ENCODE results near the gene FUNDC1.

The FUNDC1 gene

GRCh38 chrX:44544036-44544435 lies 1.4 kb upstream of the FUNDC1 start:
- DNase-seq = no peak
- Histone ChIP-seq H3K27me3 (replicated peaks; ENCODE audit: control insufficient read depth, insufficient read depth, low read length, poor library complexity, severe bottlenecking) (no peaks in the 10 kb centered on the region), H3K36me3 (ENCODE audit: control insufficient read depth, insufficient read depth, low read length) (no peaks in the 10 kb centered on the region), H3K4me3 (ENCODE audit: insufficient read depth, low read depth, low read length, poor library complexity, severe bottlenecking) (no peak overlapping the region), H3K4me1 (ENCODE audit: control insufficient read depth, insufficient read depth, low read length, poor library complexity, severe bottlenecking) (peaks cover 7% of the 10 kb centered on the region), H3K9me3 (ENCODE audit: control insufficient read depth, low read length) (no peaks in the 10 kb centered on the region), H3K27ac (ENCODE audit: insufficient read depth, low read length, poor library complexity, severe bottlenecking) (no peak overlapping the region)

- Histone ChIP-seq H3K27me3 (replicated peaks; ENCODE audit: control insufficient read depth, insufficient read depth, low read length, poor library complexity, severe bottlenecking) (no peaks in the 10 kb centered on the region), H3K4me3 (ENCODE audit: insufficient read depth, low read depth, low read length, poor library complexity, severe bottlenecking) (no peak overlapping the region), H3K27ac (ENCODE audit: insufficient read depth, low read length, poor library complexity, severe bottlenecking) (no peak overlapping the region), H3K9me3 (ENCODE audit: control insufficient read depth, low read length) (no peaks in the 10 kb centered on the region), H3K36me3 (ENCODE audit: control insufficient read depth, insufficient read depth, low read length) (no peaks in the 10 kb centered on the region), H3K4me1 (ENCODE audit: control insufficient read depth, insufficient read depth, low read length, poor library complexity, severe bottlenecking) (peaks cover 3% of the 10 kb centered on the region)
- DNase-seq = no peak
These were observed 6.5 kb downstream of the FUNDC1 start for GRCh38 chrX:44536198-44536597.

DNA sequence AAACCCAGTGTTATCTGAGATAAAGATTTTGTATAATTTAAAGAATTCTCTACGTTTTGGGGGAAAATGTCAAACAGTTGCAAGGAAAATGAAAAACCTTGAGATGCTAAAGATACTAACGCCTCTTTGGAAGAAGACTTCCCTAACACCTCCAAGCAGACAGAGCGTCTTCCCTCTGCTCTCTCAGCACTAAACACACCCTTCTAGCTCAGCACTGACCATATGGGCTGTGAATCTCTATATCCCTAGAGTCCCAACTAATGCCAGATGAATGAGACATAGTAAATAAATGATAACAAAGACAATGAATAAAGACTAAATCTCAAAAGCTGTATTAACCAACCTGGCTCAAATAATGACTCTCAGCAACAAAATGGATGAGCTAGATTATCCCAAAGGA lies 13.3 kb downstream of the FUNDC1 start:
- no peaks in the 10 kb centered on the region for H3K4me1 ChIP-seq (ENCODE audit: control insufficient read depth, insufficient read depth, low read length, poor library complexity, severe bottlenecking)
- DNase-seq = no peak

GRCh38 chrX:44514272-44514671 lies 28.4 kb downstream of the FUNDC1 start:
- no peak overlapping the region for H3K27ac ChIP-seq (ENCODE audit: insufficient read depth, low read length, poor library complexity, severe bottlenecking)
- no peaks in the 10 kb centered on the region for H3K36me3 ChIP-seq (ENCODE audit: control insufficient read depth, insufficient read depth, low read length)
- no peak for DNase-seq
- H3K4me3 ChIP-seq (ENCODE audit: insufficient read depth, low read depth, low read length, poor library complexity, severe bottlenecking) = no peak overlapping the region
- no peaks in the 10 kb centered on the region for H3K9me3 ChIP-seq (ENCODE audit: control insufficient read depth, low read length)
- no peaks in the 10 kb centered on the region for H3K4me1 ChIP-seq (ENCODE audit: control insufficient read depth, insufficient read depth, low read length, poor library complexity, severe bottlenecking)
- H3K27me3 ChIP-seq (replicated peaks; ENCODE audit: control insufficient read depth, insufficient read depth, low read length, poor library complexity, severe bottlenecking) = no peaks in the 10 kb centered on the region

More for the DNA sequence above, 13.3 kb downstream of the FUNDC1 start:
- H3K27me3 ChIP-seq (replicated peaks; ENCODE audit: control insufficient read depth, insufficient read depth, low read length, poor library complexity, severe bottlenecking) = no peaks in the 10 kb centered on the region
- H3K4me3 ChIP-seq (ENCODE audit: insufficient read depth, low read depth, low read length, poor library complexity, severe bottlenecking) = no peak overlapping the region
- H3K9me3 ChIP-seq (ENCODE audit: control insufficient read depth, low read length) = no peaks in the 10 kb centered on the region
- H3K36me3 ChIP-seq (ENCODE audit: control insufficient read depth, insufficient read depth, low read length) = no peaks in the 10 kb centered on the region
- no peak overlapping the region for H3K27ac ChIP-seq (ENCODE audit: insufficient read depth, low read length, poor library complexity, severe bottlenecking)

DNA sequence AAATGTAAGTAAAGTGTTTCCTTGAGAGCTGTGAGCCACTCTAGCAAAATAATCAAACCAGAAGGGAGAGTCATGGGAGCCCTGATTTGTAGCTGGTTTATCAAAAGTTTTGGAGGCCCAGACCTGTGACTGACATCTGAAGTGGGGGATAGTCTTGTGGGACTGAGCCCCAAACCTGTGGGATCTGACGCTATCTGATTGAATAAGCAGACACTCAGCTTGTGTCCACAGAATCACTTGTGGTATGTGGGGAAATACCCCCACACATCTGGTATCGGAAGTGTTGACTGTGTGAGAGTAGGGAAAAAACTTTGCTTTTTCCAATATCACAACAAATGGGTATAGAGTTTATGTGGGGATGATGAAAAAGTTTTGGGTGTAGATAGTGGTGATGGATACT lies 35.4 kb downstream of the FUNDC1 start:
- DNase-seq = no peak
- no peaks in the 10 kb centered on the region for H3K36me3 ChIP-seq (ENCODE audit: control insufficient read depth, insufficient read depth, low read length)
- H3K27me3 ChIP-seq (replicated peaks; ENCODE audit: control insufficient read depth, insufficient read depth, low read length, poor library complexity, severe bottlenecking) = no peaks in the 10 kb centered on the region
- no peaks in the 10 kb centered on the region for H3K4me1 ChIP-seq (ENCODE audit: control insufficient read depth, insufficient read depth, low read length, poor library complexity, severe bottlenecking)
- no peaks in the 10 kb centered on the region for H3K9me3 ChIP-seq (ENCODE audit: control insufficient read depth, low read length)
- no peak overlapping the region for H3K27ac ChIP-seq (ENCODE audit: insufficient read depth, low read length, poor library complexity, severe bottlenecking)
- H3K4me3 ChIP-seq (ENCODE audit: insufficient read depth, low read depth, low read length, poor library complexity, severe bottlenecking) = no peak overlapping the region

DNA sequence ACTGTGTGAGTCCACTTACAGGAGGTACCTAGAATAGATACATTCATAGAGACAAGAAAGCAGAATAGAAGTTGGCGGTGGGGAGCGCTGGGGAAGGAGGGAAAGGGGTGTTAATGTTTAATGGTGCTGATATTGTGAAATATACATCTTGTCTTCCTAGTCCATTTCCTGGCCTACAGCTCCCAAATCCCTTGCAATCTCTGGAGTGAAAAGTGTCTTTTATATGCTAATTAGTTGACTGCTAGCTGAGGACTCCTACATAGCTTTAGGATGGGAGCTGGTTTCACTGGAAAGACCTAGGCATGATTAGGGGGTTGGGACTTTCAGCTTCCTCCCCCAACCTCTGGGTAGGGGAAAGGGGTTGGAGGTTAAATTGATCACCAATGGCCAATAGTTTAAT lies 36.0 kb downstream of the FUNDC1 start:
- no peaks in the 10 kb centered on the region for H3K9me3 ChIP-seq (ENCODE audit: control insufficient read depth, low read length)
- H3K4me3 ChIP-seq (ENCODE audit: insufficient read depth, low read depth, low read length, poor library complexity, severe bottlenecking) = no peak overlapping the region
- DNase-seq = no peak
- no peak overlapping the region for H3K27ac ChIP-seq (ENCODE audit: insufficient read depth, low read length, poor library complexity, severe bottlenecking)
- no peaks in the 10 kb centered on the region for H3K27me3 ChIP-seq (replicated peaks; ENCODE audit: control insufficient read depth, insufficient read depth, low read length, poor library complexity, severe bottlenecking)
- H3K36me3 ChIP-seq (ENCODE audit: control insufficient read depth, insufficient read depth, low read length) = no peaks in the 10 kb centered on the region
- no peaks in the 10 kb centered on the region for H3K4me1 ChIP-seq (ENCODE audit: control insufficient read depth, insufficient read depth, low read length, poor library complexity, severe bottlenecking)

DNA sequence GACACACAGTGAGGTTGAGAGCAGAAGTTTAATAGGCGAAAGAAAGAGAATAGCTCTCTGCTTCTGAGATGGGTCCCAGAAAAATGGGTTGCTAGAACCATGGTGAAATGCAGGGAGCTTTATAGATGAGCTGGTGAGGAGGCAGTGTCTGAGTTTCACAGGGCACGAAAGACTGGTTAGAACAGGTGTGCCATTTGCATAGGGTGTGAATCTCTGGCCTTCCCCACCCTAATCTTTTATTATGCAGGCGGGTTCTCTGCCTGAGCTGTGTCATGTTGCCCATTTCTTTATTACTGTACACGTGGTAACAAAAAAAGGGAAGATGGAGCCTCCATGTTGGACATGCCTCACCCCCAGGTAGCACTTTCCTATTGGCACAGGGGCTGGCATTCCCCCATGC lies 39.1 kb downstream of the FUNDC1 start:
- H3K27ac ChIP-seq (ENCODE audit: insufficient read depth, low read length, poor library complexity, severe bottlenecking) = no peak overlapping the region
- no peak for DNase-seq
- H3K36me3 ChIP-seq (ENCODE audit: control insufficient read depth, insufficient read depth, low read length) = no peaks in the 10 kb centered on the region
- H3K4me3 ChIP-seq (ENCODE audit: insufficient read depth, low read depth, low read length, poor library complexity, severe bottlenecking) = no peak overlapping the region
- H3K9me3 ChIP-seq (ENCODE audit: control insufficient read depth, low read length) = no peaks in the 10 kb centered on the region
- no peaks in the 10 kb centered on the region for H3K27me3 ChIP-seq (replicated peaks; ENCODE audit: control insufficient read depth, insufficient read depth, low read length, poor library complexity, severe bottlenecking)
- no peaks in the 10 kb centered on the region for H3K4me1 ChIP-seq (ENCODE audit: control insufficient read depth, insufficient read depth, low read length, poor library complexity, severe bottlenecking)

DNA sequence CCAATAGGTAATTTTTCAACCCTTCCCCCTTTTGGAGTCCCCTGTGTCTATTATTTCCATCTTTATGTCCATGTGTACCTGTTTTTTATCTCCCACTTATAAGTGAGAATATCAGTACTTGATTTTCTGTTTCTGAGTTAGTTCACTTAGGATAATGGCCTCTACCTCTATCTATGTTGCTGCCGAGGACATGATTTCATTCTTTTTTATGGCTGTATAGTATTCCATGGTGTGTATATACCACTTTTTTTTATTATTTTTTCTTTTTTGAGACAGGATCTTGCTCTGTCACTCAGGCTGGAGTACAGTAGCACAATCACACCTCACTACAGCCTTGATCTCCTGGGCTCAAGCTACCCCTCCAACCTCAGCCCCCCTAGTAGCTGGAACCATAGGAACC lies 47.6 kb downstream of the FUNDC1 start:
- Histone ChIP-seq H3K27ac (ENCODE audit: insufficient read depth, low read length, poor library complexity, severe bottlenecking) (no peak overlapping the region), H3K36me3 (ENCODE audit: control insufficient read depth, insufficient read depth, low read length) (no peaks in the 10 kb centered on the region), H3K4me3 (ENCODE audit: insufficient read depth, low read depth, low read length, poor library complexity, severe bottlenecking) (no peak overlapping the region), H3K4me1 (ENCODE audit: control insufficient read depth, insufficient read depth, low read length, poor library complexity, severe bottlenecking) (no peaks in the 10 kb centered on the region), H3K27me3 (replicated peaks; ENCODE audit: control insufficient read depth, insufficient read depth, low read length, poor library complexity, severe bottlenecking) (no peaks in the 10 kb centered on the region), H3K9me3 (ENCODE audit: control insufficient read depth, low read length) (no peaks in the 10 kb centered on the region)
- DNase-seq = no peak

DNA sequence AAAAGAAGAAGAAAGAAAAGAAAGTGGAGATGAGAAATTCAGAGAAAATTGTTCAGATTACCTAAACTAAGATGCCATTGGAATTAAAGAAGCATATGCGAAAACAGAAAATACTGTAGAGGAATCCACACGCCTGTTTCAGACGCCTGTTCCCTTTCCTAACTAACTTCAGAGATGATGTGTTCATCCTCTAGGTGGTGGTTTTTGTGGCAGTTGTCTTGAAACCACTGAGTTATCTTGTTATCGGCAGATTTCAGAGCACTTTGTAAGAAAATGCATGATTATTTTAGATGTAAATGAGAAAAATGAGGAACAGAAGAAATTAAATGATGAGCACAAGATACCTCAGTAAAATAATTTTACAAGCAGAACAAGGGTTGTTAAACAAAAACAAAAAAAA lies 48.3 kb downstream of the FUNDC1 start:
- Histone ChIP-seq H3K4me1 (ENCODE audit: control insufficient read depth, insufficient read depth, low read length, poor library complexity, severe bottlenecking) (no peaks in the 10 kb centered on the region), H3K27me3 (replicated peaks; ENCODE audit: control insufficient read depth, insufficient read depth, low read length, poor library complexity, severe bottlenecking) (no peaks in the 10 kb centered on the region), H3K4me3 (ENCODE audit: insufficient read depth, low read depth, low read length, poor library complexity, severe bottlenecking) (no peak overlapping the region), H3K27ac (ENCODE audit: insufficient read depth, low read length, poor library complexity, severe bottlenecking) (no peak overlapping the region), H3K36me3 (ENCODE audit: control insufficient read depth, insufficient read depth, low read length) (no peaks in the 10 kb centered on the region), H3K9me3 (ENCODE audit: control insufficient read depth, low read length) (no peaks in the 10 kb centered on the region)
- no peak for DNase-seq

- DNase-seq = no peak
- Histone ChIP-seq H3K4me3 (ENCODE audit: insufficient read depth, low read depth, low read length, poor library complexity, severe bottlenecking) (no peak overlapping the region), H3K9me3 (ENCODE audit: control insufficient read depth, low read length) (no peaks in the 10 kb centered on the region)
These were observed 53.1 kb downstream of the FUNDC1 start for GRCh38 chrX:44489515-44489914.

DNA sequence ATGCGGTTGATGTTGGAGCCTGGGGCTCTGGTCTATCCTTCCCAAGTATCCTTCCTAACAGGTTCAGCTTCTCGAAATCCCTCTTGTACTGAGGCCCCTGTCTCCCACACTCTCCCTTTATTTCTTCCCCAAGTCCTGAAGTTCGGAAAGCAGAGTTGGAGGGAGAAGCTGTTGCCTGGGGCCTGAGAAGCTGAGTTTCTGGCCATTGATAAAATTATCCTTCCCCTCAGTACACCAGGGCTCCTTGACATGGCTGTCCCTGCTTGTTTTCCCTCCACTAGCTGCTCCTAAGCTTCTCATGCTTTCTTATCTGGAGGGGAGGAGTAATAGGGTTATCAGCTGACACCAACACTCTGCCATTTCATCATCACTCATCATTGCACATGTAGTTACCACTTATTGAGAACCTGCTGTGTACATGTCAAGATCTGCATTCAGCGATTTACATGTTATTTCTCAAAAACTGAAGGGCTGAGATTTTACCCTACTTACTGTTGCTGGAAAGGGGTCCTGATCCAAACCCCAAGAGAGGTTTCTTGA lies 58.0 kb downstream of the FUNDC1 start:
- Histone ChIP-seq H3K27ac (ENCODE audit: insufficient read depth, low read length, poor library complexity, severe bottlenecking) (no peak overlapping the region), H3K9me3 (ENCODE audit: control insufficient read depth, low read length) (no peaks in the 10 kb centered on the region), H3K4me1 (ENCODE audit: control insufficient read depth, insufficient read depth, low read length, poor library complexity, severe bottlenecking) (no peaks in the 10 kb centered on the region), H3K4me3 (ENCODE audit: insufficient read depth, low read depth, low read length, poor library complexity, severe bottlenecking) (no peak overlapping the region), H3K36me3 (ENCODE audit: control insufficient read depth, insufficient read depth, low read length) (no peaks in the 10 kb centered on the region), H3K27me3 (replicated peaks; ENCODE audit: control insufficient read depth, insufficient read depth, low read length, poor library complexity, severe bottlenecking) (no peaks in the 10 kb centered on the region)
- DNase-seq = no peak

More at GRCh38 chrX:44489515-44489914, 53.1 kb downstream of the FUNDC1 start:
- no peaks in the 10 kb centered on the region for H3K4me1 ChIP-seq (ENCODE audit: control insufficient read depth, insufficient read depth, low read length, poor library complexity, severe bottlenecking)
- no peaks in the 10 kb centered on the region for H3K36me3 ChIP-seq (ENCODE audit: control insufficient read depth, insufficient read depth, low read length)
- H3K27me3 ChIP-seq (replicated peaks; ENCODE audit: control insufficient read depth, insufficient read depth, low read length, poor library complexity, severe bottlenecking) = no peaks in the 10 kb centered on the region
- no peak overlapping the region for H3K27ac ChIP-seq (ENCODE audit: insufficient read depth, low read length, poor library complexity, severe bottlenecking)

All from effector memory CD4-positive, alpha-beta T cell (primary cell).